Gastrocnemius medialis (tissue), 4 donors: Measurements from ENCODE around the gene M6PR.

Experiments
- POLR2A ChIP-seq, 2 donors: fragments of 450-650 bp; IDR thresholded peaks; one replicate each; pipeline ENCODE4 v1.6.1; 2017; ENCODE audit warnings: antibody characterized with exemption in 2 of 2, mild to moderate bottlenecking in 2 of 2, moderate library complexity in 2 of 2
- TF ChIP-seq, protein P1 (sequence below), 5 experiments: fragments of 450-650 bp in 3 of 5; fragments of 200-600 bp in 2 of 5; sonication (generic) in 2 of 5; IDR thresholded peaks in 4 of 5; conservative IDR thresholded peaks in 1 of 5; 1 replicate in 4 of 5; 2 replicates in 1 of 5; pipeline ENCODE4 v1.5.1; 2016 to 2019; ENCODE audit warnings: antibody characterized with exemption in 5 of 5, mild to moderate bottlenecking in 3 of 5, moderate library complexity in 3 of 5

DNA sequence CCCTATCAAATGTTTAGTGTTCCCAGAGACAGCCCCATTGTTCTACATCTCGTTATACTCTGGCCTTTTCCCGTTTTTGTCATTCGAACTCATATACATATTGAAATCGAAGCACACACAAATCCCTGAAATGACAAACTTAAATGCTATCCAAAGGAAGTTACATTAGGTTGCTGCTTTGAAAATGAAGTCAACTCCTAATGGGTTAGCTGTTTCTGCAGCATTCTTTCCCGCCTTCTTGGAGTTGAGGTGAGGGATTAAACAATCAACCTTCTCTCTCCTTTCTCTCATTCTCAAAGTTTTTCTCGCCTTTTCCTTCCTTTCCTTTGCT is 35.8 kb downstream of the M6PR start:
- TF ChIP-seq POLR2A (IDR thresholded peaks at IDR 0.05) = no peak
- TF ChIP-seq, protein P1, sequence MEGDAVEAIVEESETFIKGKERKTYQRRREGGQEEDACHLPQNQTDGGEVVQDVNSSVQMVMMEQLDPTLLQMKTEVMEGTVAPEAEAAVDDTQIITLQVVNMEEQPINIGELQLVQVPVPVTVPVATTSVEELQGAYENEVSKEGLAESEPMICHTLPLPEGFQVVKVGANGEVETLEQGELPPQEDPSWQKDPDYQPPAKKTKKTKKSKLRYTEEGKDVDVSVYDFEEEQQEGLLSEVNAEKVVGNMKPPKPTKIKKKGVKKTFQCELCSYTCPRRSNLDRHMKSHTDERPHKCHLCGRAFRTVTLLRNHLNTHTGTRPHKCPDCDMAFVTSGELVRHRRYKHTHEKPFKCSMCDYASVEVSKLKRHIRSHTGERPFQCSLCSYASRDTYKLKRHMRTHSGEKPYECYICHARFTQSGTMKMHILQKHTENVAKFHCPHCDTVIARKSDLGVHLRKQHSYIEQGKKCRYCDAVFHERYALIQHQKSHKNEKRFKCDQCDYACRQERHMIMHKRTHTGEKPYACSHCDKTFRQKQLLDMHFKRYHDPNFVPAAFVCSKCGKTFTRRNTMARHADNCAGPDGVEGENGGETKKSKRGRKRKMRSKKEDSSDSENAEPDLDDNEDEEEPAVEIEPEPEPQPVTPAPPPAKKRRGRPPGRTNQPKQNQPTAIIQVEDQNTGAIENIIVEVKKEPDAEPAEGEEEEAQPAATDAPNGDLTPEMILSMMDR (IDR thresholded peaks at IDR 0.05 in 4 of 5, conservative IDR thresholded peaks at IDR 0.05 in 1 of 5) = no peak
